Body of pancreas (tissue), 4 donors: Measurements from ENCODE around the gene CCDC170. TPM values are rescaled to one million over a fixed set of nuclear protein-coding genes. Genes with fewer than 3 reads are reported as not detected.

Source experiments
- ATAC-seq: fragments of 150-250 bp; one replicate; pipeline ENCODE4 v1.9.1; 2016
- DNase-seq, 4 donors: peaks; one replicate each; pipeline ENCODE4 v3.0.0-alpha.2; 2019
- H3K27ac ChIP-seq, 4 donors: fragments of 200-600 bp; sonication (generic); 1 replicate in 3 of 4; 2 replicates in 1 of 4; pipeline versions ENCODE4 v1.5.1 to v1.6.1; 2016 to 2019; ENCODE audit warnings: mild to moderate bottlenecking in 1 of 4, mixed read lengths in 1 of 4, moderate library complexity in 1 of 4
- H3K27me3 ChIP-seq, 2 donors: fragments of 200-600 bp; sonication (generic); one replicate each; pipeline ENCODE4 v1.6.0; 2016; ENCODE audit warnings: mild to moderate bottlenecking in 1 of 2
- H3K36me3 ChIP-seq, 2 donors: fragments of 200-600 bp; sonication (generic); replicated peaks in 1 of 2; 2 replicates each; pipeline ENCODE4 v1.5.1; 2016; ENCODE audit warnings: low read depth in 2 of 2; ENCODE audit not compliant: insufficient read depth in 1 of 2
- H3K4me1 ChIP-seq: fragments of 200-600 bp; sonication (generic); one replicate; pipeline ENCODE4 v1.6.0; 2016
- H3K4me3 ChIP-seq, 2 donors: fragments of 200-600 bp; sonication (generic); 1 replicate in 1 of 2; 2 replicates in 1 of 2; pipeline ENCODE4 v1.5.1; 2016 to 2019
- H3K9me3 ChIP-seq, 3 donors: fragments of 200-600 bp; sonication (generic); 1 replicate in 2 of 3; 2 replicates in 1 of 3; pipeline ENCODE4 v1.5.1; 2016
- CTCF ChIP-seq, 7 experiments: fragments of 450-650 bp in 4 of 7; fragments of 200-600 bp in 3 of 7; sonication (generic) in 3 of 7; IDR thresholded peaks; one replicate each; pipeline ENCODE4 v1.5.1; 2016 to 2019; ENCODE audit warnings: antibody characterized with exemption in 7 of 7
- POLR2A ChIP-seq, 3 donors: fragments of 450-650 bp; IDR thresholded peaks; one replicate each; pipeline ENCODE4 v1.6.1; 2016; ENCODE audit warnings: antibody characterized with exemption in 3 of 3, mild to moderate bottlenecking in 2 of 3
- WGBS, 2 donors: methylation state at CpG; one replicate each; pipeline ENCODE4 v1.1.5; 2017; 5-methylcytosine and 5-hydroxymethylcytosine counted together
- intact Hi-C: fragments of 100-400 bp; cut with DNase I; formaldehyde crosslinking; loops from one replicate; pipeline ENCODE4 v1.15.1; 2023
- total RNA-seq, 2 donors: library from RNA; depleted of rRNA; stranded (reverse); fragments of >200 nt; gene quantifications; one replicate each; pipeline ENCODE4 v1.1.0, GENCODE V29; 2016

CCDC170 gene
- total RNA-seq, 2 donors from 2014 or later: 2.1 TPM; not detected in 1

DNA sequence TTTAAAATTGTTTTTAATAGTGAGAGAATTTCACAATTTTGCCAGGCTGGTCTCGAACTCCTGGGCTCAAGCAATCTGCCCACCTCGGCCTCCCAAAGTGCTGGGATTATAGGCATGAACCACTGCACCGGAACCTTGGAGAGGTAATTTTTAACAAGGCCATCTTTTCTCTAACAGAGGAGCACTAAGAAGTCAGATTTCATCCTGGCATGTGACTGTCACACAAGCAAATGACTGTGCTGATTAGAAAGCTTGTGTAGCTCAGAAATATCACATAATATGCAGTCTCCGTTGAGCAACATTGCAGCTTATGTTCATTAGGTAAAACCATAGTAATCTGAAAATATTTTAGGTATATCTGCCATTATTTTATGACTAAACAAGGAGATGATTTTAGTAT lies 156.0 kb downstream of the CCDC170 start:
- Histone ChIP-seq H3K4me3 (no peak overlapping the region), H3K9me3 (no peaks in the 10 kb centered on the region), H3K27ac (no peak overlapping the region), H3K36me3 (no peaks in the 10 kb centered on the region), H3K4me1 (no peaks in the 10 kb centered on the region), H3K27me3 (no peaks in the 10 kb centered on the region)
- DNase-seq (no peak), ATAC-seq (no peak)
- intact Hi-C loops: no loop called here
- WGBS, 2 donors: 66 to 77% methylated on average over 4 of the region's 4 CpGs
- TF ChIP-seq POLR2A (IDR thresholded peaks at IDR 0.05): no peak

DNA sequence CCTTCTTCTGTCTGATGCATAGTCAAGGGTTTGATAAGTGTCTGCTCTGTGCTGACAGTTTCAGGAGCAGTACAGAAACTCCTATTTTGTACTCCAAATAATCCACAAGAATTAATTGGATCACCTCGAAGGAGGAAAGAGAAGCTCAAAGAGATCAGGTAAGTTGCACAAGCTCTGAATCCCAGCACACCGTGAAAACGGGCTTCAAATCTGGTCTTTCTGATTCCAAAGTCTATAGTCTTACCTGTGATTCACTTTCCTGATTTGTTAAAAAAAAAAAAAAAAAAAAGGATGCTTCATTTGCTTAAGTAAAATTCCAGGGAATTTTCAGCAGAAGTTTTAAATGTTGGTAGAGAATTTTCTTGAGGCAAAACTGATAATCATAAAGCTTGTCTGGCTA lies 157.8 kb downstream of the CCDC170 start:
- Histone ChIP-seq H3K4me3 (no peak overlapping the region), H3K36me3 (no peaks in the 10 kb centered on the region), H3K9me3 (no peaks in the 10 kb centered on the region), H3K4me1 (no peaks in the 10 kb centered on the region), H3K27me3 (no peaks in the 10 kb centered on the region), H3K27ac (no peak overlapping the region)
- intact Hi-C loops: no loop called here
- WGBS, 2 donors: 73 to 81% methylated on average over 3 of the region's 3 CpGs
- DNase-seq (no peak), ATAC-seq (no peak)
- TF ChIP-seq POLR2A (IDR thresholded peaks at IDR 0.05) (no peak), CTCF (IDR thresholded peaks at IDR 0.05) (no peak)

GRCh38 chr6:151652325-151652724 lies 158.5 kb downstream of the CCDC170 start:
- TF ChIP-seq POLR2A (IDR thresholded peaks at IDR 0.05) (no peak), CTCF (IDR thresholded peaks at IDR 0.05) (no peak)
- WGBS, 2 donors: 20 to 38% methylated on average over 2 of the region's 2 CpGs
- Histone ChIP-seq H3K4me1 (no peaks in the 10 kb centered on the region), H3K9me3 (no peaks in the 10 kb centered on the region), H3K27me3 (no peaks in the 10 kb centered on the region), H3K36me3 (no peaks in the 10 kb centered on the region), H3K27ac (no peak overlapping the region), H3K4me3 (no peak overlapping the region)
- ATAC-seq: no peak
- intact Hi-C loops: no loop called here
- no peak for DNase-seq

GRCh38 chr6:151655099-151655498 lies 161.3 kb downstream of the CCDC170 start:
- DNase-seq (no peak), ATAC-seq (no peak)
- Histone ChIP-seq H3K27ac (no peak overlapping the region), H3K36me3 (no peaks in the 10 kb centered on the region), H3K4me3 (no peak overlapping the region), H3K27me3 (no peaks in the 10 kb centered on the region), H3K4me1 (no peaks in the 10 kb centered on the region), H3K9me3 (no peaks in the 10 kb centered on the region)
- 88 to 89% methylated on average over 2 of the region's 2 CpGs for WGBS, 2 donors
- intact Hi-C loops: no loop called here
- TF ChIP-seq POLR2A (IDR thresholded peaks at IDR 0.05): no peak
- TF ChIP-seq CTCF (IDR thresholded peaks at IDR 0.05): no peak

GRCh38 chr6:151656392-151656791 lies 162.6 kb downstream of the CCDC170 start:
- no peak for TF ChIP-seq CTCF (IDR thresholded peaks at IDR 0.05)
- TF ChIP-seq POLR2A (IDR thresholded peaks at IDR 0.05): no peak
- Histone ChIP-seq H3K9me3 (no peaks in the 10 kb centered on the region), H3K4me1 (no peaks in the 10 kb centered on the region), H3K4me3 (no peak overlapping the region), H3K36me3 (no peaks in the 10 kb centered on the region), H3K27ac (no peak overlapping the region), H3K27me3 (no peaks in the 10 kb centered on the region)
- intact Hi-C loops: no loop called here
- 75 to 76% methylated on average over 4 of the region's 4 CpGs for WGBS, 2 donors
- no peak for ATAC-seq
- DNase-seq: no peak
